K562 (cell line): ENCODE data around the gene UBASH3B. TPM values are rescaled to one million over a fixed set of nuclear protein-coding genes. Genes with fewer than 3 reads are reported as not detected.

Experiments used
- ATAC-seq: fragments of 200-7000 bp; cut with Tn5 transposase; 3 replicates; pipeline ENCODE4 v1.9.1; 2020; ENCODE audit warnings: moderate library complexity
- BruUV-seq: library from RNA; stranded (reverse); fragments of 400-500 nt; replicated peaks from 2 replicates; lab custom pipeline; 2021; lab: Mats Ljungman, UMichigan
- CTCF ChIA-PET: fragments of 300-600 bp; formaldehyde crosslinking; extraction: SDS; loops from one replicate; lab custom pipeline; 2021; ENCODE audit warnings: low intra/inter-chr PET ratio; lab: Yijun Ruan, JAX
- POLR2A ChIA-PET: fragments of 300-600, 350-650 bp; sonication (Branson Sonifier 250); formaldehyde crosslinking; extraction: SDS; loops from one replicate; lab custom pipeline; 2021; ENCODE audit warnings: antibody characterized with exemption, inconsistent platforms; lab: Yijun Ruan, JAX
- DNase-seq, 4 experiments: peaks; one replicate each; pipeline versions ENCODE4 v3.0.0 to v3.0.0-alpha.2; 2011 to 2018; ENCODE audit warnings: low spot score in 3 of 4, mixed read lengths in 3 of 4; ENCODE audit errors: extremely low read depth in 1 of 4
- FAIRE-seq: peaks from 2 replicates; lab custom pipeline; 2011; peaks lifted over from hg19 to GRCh38; lab: Jason Lieb, UNC
- H2AFZ ChIP-seq: 2 replicates; pipeline ENCODE4 v1.6.0; 2011; ENCODE audit warnings: low read depth, low read length, control low read depth, inconsistent platforms
- H3K27ac ChIP-seq: fragments of 200-600 bp; 3 replicates; pipeline ENCODE4 v1.8.0; 2011; ENCODE audit warnings: low read depth, mild to moderate bottlenecking, control low read depth, inconsistent platforms, low read length, moderate library complexity, mixed read lengths; ENCODE audit errors: extremely low read depth
- H3K27me3 ChIP-seq, 2 experiments: fragments of 300-600 bp in 1 of 2; 2 replicates in 1 of 2; 3 replicates in 1 of 2; pipeline versions ENCODE4 v1.6.0 to v1.8.0; 2011; ENCODE audit warnings: inconsistent platforms in 2 of 2, low read length in 2 of 2, mild to moderate bottlenecking in 1 of 2, mixed read lengths in 1 of 2, moderate library complexity in 1 of 2; ENCODE audit not compliant: control insufficient read depth in 2 of 2, insufficient read depth in 2 of 2
- H3K36me3 ChIP-seq: fragments of 300-600 bp; 3 replicates; pipeline ENCODE4 v1.8.0; 2011; ENCODE audit warnings: mild to moderate bottlenecking, low read length, inconsistent platforms; ENCODE audit not compliant: control insufficient read depth, insufficient read depth
- H3K4me1 ChIP-seq, 2 experiments: fragments of 200-600 bp in 1 of 2; replicated peaks in 1 of 2; 2 replicates in 1 of 2; 3 replicates in 1 of 2; pipeline versions ENCODE4 v1.5.1 to v1.8.0; 2011; ENCODE audit warnings: inconsistent platforms in 2 of 2, low read length in 2 of 2, mild to moderate bottlenecking in 1 of 2, mixed read lengths in 1 of 2, moderate library complexity in 1 of 2; ENCODE audit not compliant: control insufficient read depth in 2 of 2, insufficient read depth in 2 of 2
- H3K4me2 ChIP-seq: 2 replicates; pipeline ENCODE4 v1.6.1; 2011; ENCODE audit warnings: low read length, control low read depth, inconsistent platforms, mixed read lengths; ENCODE audit not compliant: insufficient read depth
- H3K4me3 ChIP-seq: fragments of 200-600 bp; sonication (generic), shearing (Covaris generic); 2 replicates; pipeline ENCODE4 v1.5.1; 2016; ENCODE audit warnings: control low read depth, inconsistent platforms
- H3K79me2 ChIP-seq: fragments of 200-600 bp; 3 replicates; pipeline ENCODE4 v1.8.0; 2011; ENCODE audit warnings: low read length, inconsistent platforms; ENCODE audit not compliant: control insufficient read depth, insufficient read depth
- H3K9ac ChIP-seq, 2 experiments: 2 replicates each; pipeline versions ENCODE4 v1.6.0 to v1.6.1; 2011; ENCODE audit warnings: low read depth in 2 of 2, low read length in 2 of 2, control low read depth in 1 of 2, inconsistent platforms in 1 of 2, mild to moderate bottlenecking in 1 of 2, mixed read lengths in 1 of 2; ENCODE audit not compliant: insufficient read depth in 1 of 2
- H3K9me1 ChIP-seq: one replicate; pipeline ENCODE4 v1.6.0; 2011; ENCODE audit warnings: inconsistent platforms, mild to moderate bottlenecking, low read length, moderate library complexity; ENCODE audit not compliant: control insufficient read depth, insufficient read depth
- H3K9me3 ChIP-seq: replicated peaks from 2 replicates; pipeline ENCODE4 v1.5.1; 2011; ENCODE audit warnings: low read depth, low read length, inconsistent platforms; ENCODE audit not compliant: control insufficient read depth, insufficient read depth
- H4K20me1 ChIP-seq: replicated peaks from 2 replicates; pipeline ENCODE4 v1.6.1; 2011; ENCODE audit warnings: low read length, inconsistent platforms, mixed read lengths; ENCODE audit not compliant: control insufficient read depth, insufficient read depth
- CHD2 ChIP-seq: IDR thresholded peaks from 2 replicates; pipeline ENCODE4 v1.6.1; 2011; ENCODE audit warnings: low read depth, low read length
- ELF2 ChIP-seq: fragments of 250-450 bp; sonication (Bioruptor Pico); IDR thresholded peaks from 2 replicates; pipeline ENCODE4 v1.5.0; 2021; ENCODE audit warnings: mild to moderate bottlenecking
- GATAD2B ChIP-seq: fragments of 450-650 bp; IDR thresholded peaks from 2 replicates; pipeline ENCODE4 v1.6.1; 2017; ENCODE audit warnings: mild to moderate bottlenecking, borderline replicate concordance
- HMGN3 ChIP-seq: IDR thresholded peaks from 2 replicates; pipeline ENCODE4 v1.6.1; 2011; ENCODE audit warnings: borderline replicate concordance, low read depth, mild to moderate bottlenecking, mixed read lengths, low read length; ENCODE audit not compliant: insufficient read length; ENCODE audit errors: extremely low read depth
- ZBTB2 ChIP-seq: fragments of 450-650 bp; IDR thresholded peaks from 2 replicates; pipeline ENCODE4 v1.6.1; 2016; ENCODE audit warnings: antibody characterized with exemption
- ZBTB40 ChIP-seq, 2 experiments: fragments of 450-650 bp in 1 of 2; sonication (generic) in 1 of 2; formaldehyde crosslinking in 1 of 2; IDR thresholded peaks; 2 replicates each; pipeline versions ENCODE4 v1.7.1 to v1.9.0; 2016 to 2022; ENCODE audit warnings: inconsistent platforms in 1 of 2, mild to moderate bottlenecking in 1 of 2, missing genetic modification reagents in 1 of 2
- WGBS: fragments of 100-300 bp; shearing (Covaris generic); methylation state at CpG from one replicate; pipeline ENCODE4 v1.1.6; 2016; ENCODE audit warnings: low coverage, mixed read lengths; ENCODE audit not compliant: insufficient coverage; ENCODE audit errors: missing lambda C conversion rate; 5-methylcytosine and 5-hydroxymethylcytosine counted together
- in situ Hi-C: fragments of 300-500 bp; cut with MboI; formaldehyde crosslinking; loops from 4 replicates; pipeline ENCODE4 v1.15.0; 2018; ENCODE audit warnings: inconsistent platforms, mixed read lengths
- intact Hi-C: fragments of 100-400 bp; cut with micrococcal nuclease; formaldehyde crosslinking; loops from 2 replicates; pipeline ENCODE4 v1.14.2; 2022
- polyA plus RNA-seq, 8 experiments: library from polyadenylated mRNA; depleted of rRNA in 4 of 8; stranded (reverse) in 5 of 8; unstranded in 3 of 8; fragments of >200 nt; fragmentation: Nextera tagmentation in 2 of 8; fragmentation: Illumina TruSeq in 1 of 8; extraction: Ambion mirVana in 2 of 8; extraction: Trizol in 1 of 8; gene quantifications; 2 replicates each; pipeline versions ENCODE4 v1.2.1 to v1.2.3, GENCODE V29; 2011 to 2014; ENCODE audit warnings: inconsistent platforms in 1 of 8, missing spikeins in 1 of 8
- total RNA-seq, 7 experiments: library from RNA; depleted of rRNA in 6 of 7; stranded (reverse); fragments of >200 nt in 6 of 7; fragmentation: Illumina TruSeq in 2 of 7; extraction: Trizol in 2 of 7; gene quantifications; 2 replicates each; pipeline versions ENCODE4 v1.2.1 to v1.2.3, GENCODE V29; 2011 to 2021; ENCODE audit warnings: low replicate concordance in 1 of 7

The UBASH3B gene
- total and polyA plus RNA-seq, 9 of the 15 experiments (the other 6 are each of a cell fraction or from before 2014, with no cell fraction given), result 0.01 to 0.31 (median 0.08) TPM; not detected in 2

DNA sequence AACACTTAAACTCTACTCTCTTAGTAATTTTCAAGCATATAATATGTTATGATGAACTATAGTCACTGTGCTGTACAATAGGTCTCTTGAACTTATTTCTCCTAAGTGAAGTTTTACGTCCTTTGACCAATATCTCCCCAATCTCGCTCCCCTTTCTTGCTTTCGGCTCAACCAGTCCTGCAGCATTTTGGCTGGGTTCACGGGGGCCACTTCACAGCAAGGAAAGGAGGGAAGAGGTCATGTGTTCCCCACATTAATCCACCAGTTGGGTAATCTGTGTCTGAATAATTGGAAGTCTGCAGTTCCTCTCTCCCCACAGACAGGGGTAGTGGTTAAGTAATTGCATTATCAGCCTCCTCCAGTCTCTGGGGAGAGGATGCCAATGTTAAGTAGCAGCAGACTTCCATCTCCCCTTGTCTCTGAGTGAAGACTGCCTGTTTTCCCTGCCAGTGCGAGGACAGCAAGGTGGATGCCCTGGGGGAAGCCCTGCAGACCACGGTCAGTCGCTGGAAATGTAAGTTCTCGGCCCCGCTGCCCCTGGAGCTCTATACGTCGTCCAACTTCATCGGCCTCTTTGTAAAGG, 123.6 kb downstream of the UBASH3B start (continued):
- TF ChIP-seq ZBTB2 (no peak), HMGN3 (no peak), GATAD2B (no peak), ELF2 (CRISPR knock-in tag) (no peak)

- Histone ChIP-seq H3K4me1 (no peaks in the 10 kb centered on the region), H3K4me2 (no peak overlapping the region), H3K4me3 (no peak overlapping the region), H3K79me2 (no peaks in the 10 kb centered on the region), H2AFZ (no peak overlapping the region), H4K20me1 (0 out of 2 replicates have a peak, but pooled peaks cover 4% of the 10 kb centered on the region), H3K27ac (no peak overlapping the region), H3K36me3 (no peaks in the 10 kb centered on the region), H3K9me1 (no peaks in the 10 kb centered on the region), H3K9ac (no peak overlapping the region), H3K9me3 (no peaks in the 10 kb centered on the region), H3K27me3 (peaks cover 2 to 19% of the 10 kb centered on the region in 2 experiments; a peak in 1 of 5 replicates)
- in situ Hi-C loops, result no loop called here
- POLR2A ChIA-PET, result no interaction called here
- WGBS, result 3% methylated on average over 8 of the region's 10 CpGs
- intact Hi-C loops, result no loop called here
- DNase-seq, result no peak
- no peak for ATAC-seq
- no TSS peak for BruUV-seq
- no peak for FAIRE-seq
- CTCF ChIA-PET, result interaction anchor here (0.8 kb wide), 1 partner anchor 151 kb away, joined by 3 read pairs; no protein-coding TSS in a partner anchor
- TF ChIP-seq CHD2, result no peak
- TF ChIP-seq ZBTB40 (IDR thresholded peaks at IDR 0.05), result no peak
- TF ChIP-seq ZBTB40 (CRISPR knock-in tag; IDR thresholded peaks at IDR 0.05), result no peak
Observed at GRCh38 chr11:122780296-122780949, 124.9 kb downstream of the UBASH3B start.
